GM23248 (cell line): ENCODE data around the gene IL36RN.

Experiments used
- EZH2 ChIP-seq: fragments of 200-600 bp; sonication (generic); IDR thresholded peaks from 2 replicates; pipeline ENCODE4 v1.6.1; 2018; ENCODE audit warnings: antibody characterized with exemption, mild to moderate bottlenecking; ENCODE audit not compliant: insufficient read depth, poor library complexity, severe bottlenecking
- EZH2phosphoT487 ChIP-seq: fragments of 200-600 bp; sonication (generic); IDR thresholded peaks from 2 replicates; pipeline ENCODE4 v1.6.1; 2018; ENCODE audit warnings: antibody characterized with exemption, moderate library complexity, mild to moderate bottlenecking, low read depth; ENCODE audit not compliant: insufficient read depth

GRCh38 chr2:113113807-113114206 lies 54.8 kb downstream of the IL36RN start:
- TF ChIP-seq EZH2 (no peak), EZH2phosphoT487 (no peak)
